PC-3 (cell line): ENCODE data around the gene ACOXL. TPM values are rescaled to one million over a fixed set of nuclear protein-coding genes. Genes with fewer than 3 reads are reported as not detected.

Experiments used
- ATAC-seq: fragments of 200-7000 bp; cut with Tn5 transposase; 2 replicates; pipeline ENCODE4 v1.9.1; 2020; ENCODE audit warnings: mild to moderate bottlenecking, moderate library complexity
- BruUV-seq: library from RNA; stranded (reverse); fragments of 400-500 nt; replicated peaks from 2 replicates; lab custom pipeline; 2021; lab: Mats Ljungman, UMichigan
- CTCF ChIA-PET: fragments of 300-600 bp; sonication (Branson Sonifier 250); formaldehyde crosslinking; loops from one replicate; lab custom pipeline; 2022; ENCODE audit warnings: antibody characterized with exemption; lab: Charles Lee
- POLR2A ChIA-PET: fragments of 300-600 bp; sonication (Branson Sonifier 250); formaldehyde crosslinking; loops from one replicate; lab custom pipeline; 2022; ENCODE audit warnings: antibody characterized with exemption; ENCODE audit not compliant: unreplicated experiment; lab: Charles Lee
- DNase-seq: peaks from one replicate; pipeline ENCODE4 v3.0.0-alpha.2; 2015
- H2AFZ ChIP-seq: fragments of 300-600 bp; sonication (generic); 2 replicates; pipeline ENCODE4 v1.6.0; 2016; ENCODE audit warnings: antibody characterized with exemption, low read length
- H3F3A ChIP-seq: fragments of 300-600 bp; sonication (generic); one replicate; pipeline ENCODE4 v1.6.0; 2017; ENCODE audit warnings: antibody characterized with exemption, low read length, control low read depth, mild to moderate bottlenecking; ENCODE audit not compliant: unreplicated experiment
- H3K27ac ChIP-seq: fragments of 300-600 bp; sonication (generic); 2 replicates; pipeline ENCODE4 v1.5.1; 2016; ENCODE audit warnings: mild to moderate bottlenecking, low read length
- H3K27me3 ChIP-seq: fragments of 300-600 bp; sonication (generic); 2 replicates; pipeline ENCODE4 v1.6.1; 2016; ENCODE audit warnings: low read length, mixed read lengths
- H3K36me3 ChIP-seq: fragments of 300-600 bp; sonication (generic); 2 replicates; pipeline ENCODE4 v1.6.1; 2016; ENCODE audit warnings: low read depth, mixed run types, low read length, mixed read lengths
- H3K4me1 ChIP-seq: fragments of 300-600 bp; sonication (generic); 2 replicates; pipeline ENCODE4 v1.5.1; 2016; ENCODE audit warnings: low read length; ENCODE audit not compliant: insufficient read depth
- H3K4me2 ChIP-seq: fragments of 300-600 bp; sonication (generic); 2 replicates; pipeline ENCODE4 v1.6.0; 2016; ENCODE audit warnings: low read length
- H3K4me3 ChIP-seq: fragments of 300-600 bp; sonication (generic); 2 replicates; pipeline ENCODE4 v1.5.1; 2016; ENCODE audit warnings: mild to moderate bottlenecking, low read length, mixed read lengths
- H3K79me2 ChIP-seq: fragments of 300-600 bp; sonication (generic); 2 replicates; pipeline ENCODE4 v1.6.1; 2017; ENCODE audit warnings: low read length, mixed read lengths
- H3K9ac ChIP-seq: fragments of 300-600 bp; sonication (generic); 2 replicates; pipeline ENCODE4 v1.6.0; 2016; ENCODE audit warnings: mild to moderate bottlenecking, low read length
- H3K9me2 ChIP-seq: fragments of 300-600 bp; sonication (generic); replicated peaks from 2 replicates; pipeline ENCODE4 v1.6.1; 2016; ENCODE audit warnings: mixed run types, low read length, mixed read lengths
- H3K9me3 ChIP-seq: fragments of 300-600 bp; sonication (generic); 2 replicates; pipeline ENCODE4 v1.6.1; 2016; ENCODE audit warnings: low read length, mixed read lengths
- H4K20me1 ChIP-seq: fragments of 300-600 bp; sonication (generic); 2 replicates; pipeline ENCODE4 v1.6.1; 2016; ENCODE audit warnings: low read length, mixed read lengths
- CTCF ChIP-seq: fragments of 300-600 bp; sonication (generic); conservative IDR thresholded peaks from 2 replicates; pipeline ENCODE4 v1.5.1; 2017; ENCODE audit warnings: antibody characterized with exemption, low read depth, mild to moderate bottlenecking, low read length
- EZH2 ChIP-seq: fragments of 300-600 bp; sonication (generic); IDR thresholded peaks from one replicate; pipeline ENCODE4 v1.6.1; 2017; ENCODE audit warnings: antibody characterized with exemption, mild to moderate bottlenecking, low read length; ENCODE audit not compliant: unreplicated experiment
- EZH2phosphoT487 ChIP-seq: fragments of 300-600 bp; sonication (generic); IDR thresholded peaks from 2 replicates; pipeline ENCODE4 v1.6.1; 2018; ENCODE audit warnings: mild to moderate bottlenecking, antibody characterized with exemption, low read length, borderline replicate concordance
- intact Hi-C: fragments of 100-400 bp; cut with micrococcal nuclease; formaldehyde crosslinking; loops from 2 replicates; pipeline ENCODE4 v1.9.0; 2023
- total RNA-seq: library from RNA; depleted of rRNA; stranded (reverse); fragments of >200 nt; gene quantifications from 2 replicates; pipeline ENCODE4 v1.2.3, GENCODE V29; 2014

ACOXL gene
- total RNA-seq, 1 experiment from 2014 or later: 16.3 TPM

DNA sequence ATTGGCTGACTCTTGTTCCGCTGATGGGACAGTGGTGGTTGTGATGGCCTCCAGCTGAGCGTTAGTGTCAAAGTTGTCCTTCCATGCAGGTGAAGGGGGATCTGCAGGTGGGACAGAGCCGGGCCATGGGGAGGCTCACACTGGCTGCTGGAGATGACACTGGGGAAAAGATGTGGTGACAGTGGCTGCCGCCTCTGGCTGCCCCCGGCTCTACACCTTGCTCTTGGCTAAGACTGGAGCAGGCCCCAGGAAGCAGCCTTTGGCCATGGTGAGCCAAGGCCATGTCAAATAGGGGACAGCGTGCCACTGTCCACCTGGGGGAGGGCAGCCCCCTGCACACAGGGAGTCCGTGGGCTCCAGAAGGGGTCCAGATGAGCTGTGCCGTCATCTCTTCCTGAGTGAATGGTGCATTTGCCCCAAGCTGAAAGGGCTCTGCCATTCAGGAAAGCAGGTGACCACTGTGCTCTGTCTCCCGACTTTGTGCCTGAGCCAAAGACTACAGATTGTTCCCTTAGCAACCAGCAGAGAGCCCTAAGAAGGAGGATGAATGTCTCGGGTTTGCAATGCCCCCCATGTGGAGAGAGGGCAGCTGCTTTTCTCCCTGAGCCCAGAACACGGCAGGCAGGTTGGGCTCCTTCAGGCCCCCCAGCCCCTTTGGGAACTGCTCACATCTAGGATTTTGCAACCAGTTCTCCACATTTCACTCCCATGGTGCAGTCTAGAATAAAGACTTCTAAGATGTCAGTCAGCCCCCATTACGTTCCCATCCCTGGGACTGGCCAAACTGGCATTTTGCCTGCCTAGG lies 309.2 kb downstream of the ACOXL start:
- Histone ChIP-seq H3K4me3 (no peak overlapping the region), H3K9me2 (no peaks in the 10 kb centered on the region), H3K4me1 (peaks cover 22% of the 10 kb centered on the region), H3K4me2 (no peak overlapping the region), H4K20me1 (no peaks in the 10 kb centered on the region), H3K27ac (no peak overlapping the region), H3K9ac (no peak overlapping the region), H2AFZ (no peak overlapping the region), H3F3A (no peaks in the 10 kb centered on the region), H3K27me3 (no peaks in the 10 kb centered on the region), H3K79me2 (no peaks in the 10 kb centered on the region), H3K9me3 (no peaks in the 10 kb centered on the region), H3K36me3 (no peaks in the 10 kb centered on the region)
- intact Hi-C loops: no loop called here
- DNase-seq: no peak
- ChIA-PET CTCF (no interaction called here), POLR2A (no interaction called here)
- no peak for TF ChIP-seq EZH2
- no peak for TF ChIP-seq EZH2phosphoT487
- TF ChIP-seq CTCF: no peak
- no TSS peak for BruUV-seq
- ATAC-seq: no peak

GRCh38 chr2:111042261-111042660 lies 309.9 kb downstream of the ACOXL start:
- Histone ChIP-seq H3K4me1 (peaks cover 15% of the 10 kb centered on the region), H3K9ac (no peak overlapping the region), H3K4me3 (no peak overlapping the region), H3K9me3 (no peaks in the 10 kb centered on the region), H3K27ac (no peak overlapping the region), H3K4me2 (no peak overlapping the region), H4K20me1 (no peaks in the 10 kb centered on the region), H3K9me2 (no peaks in the 10 kb centered on the region), H3K79me2 (no peaks in the 10 kb centered on the region), H3F3A (no peaks in the 10 kb centered on the region), H3K36me3 (no peaks in the 10 kb centered on the region), H3K27me3 (no peaks in the 10 kb centered on the region), H2AFZ (no peak overlapping the region)
- no peak for ATAC-seq
- no peak for DNase-seq
- no TSS peak for BruUV-seq
- ChIA-PET CTCF (no interaction called here), POLR2A (no interaction called here)
- no peak for TF ChIP-seq EZH2
- TF ChIP-seq EZH2phosphoT487: no peak
- no peak for TF ChIP-seq CTCF
- intact Hi-C loops: no loop called here
